D721Med (cell line): ENCODE measurements around the gene EXOC6B.

Experiments used
- DNase-seq: peaks from one replicate; pipeline ENCODE4 v3.0.0; 2011; ENCODE audit warnings: low spot score; ENCODE audit not compliant: insufficient read length
- FAIRE-seq: peaks from 2 replicates; lab custom pipeline; 2011; peaks lifted over from hg19 to GRCh38; lab: Jason Lieb, UNC
- CTCF ChIP-seq: IDR thresholded peaks from 2 replicates; pipeline ENCODE4 v1.5.1; 2012; ENCODE audit warnings: mild to moderate bottlenecking, control low read depth; ENCODE audit not compliant: insufficient read depth; ENCODE audit errors: missing control alignments

EXOC6B gene

GRCh38 chr2:72821983-72822382 is 3.9 kb downstream of the EXOC6B start:
- FAIRE-seq, result no peak
- no peak for DNase-seq

GRCh38 chr2:72821118-72821517 is 4.7 kb downstream of the EXOC6B start:
- DNase-seq (no peak), FAIRE-seq (no peak)
- TF ChIP-seq CTCF, result no peak

More at GRCh38 chr2:72821983-72822382, 3.9 kb downstream of the EXOC6B start:
- TF ChIP-seq CTCF, result no peak

GRCh38 chr2:72819501-72819900 is 6.3 kb downstream of the EXOC6B start:
- FAIRE-seq (no peak), DNase-seq (no peak)
- no peak for TF ChIP-seq CTCF

GRCh38 chr2:72815655-72816278 is 10.1 kb downstream of the EXOC6B start:
- no peak for TF ChIP-seq CTCF
- FAIRE-seq (no peak), DNase-seq (no peak)

GRCh38 chr2:72813841-72814240 is 12.0 kb downstream of the EXOC6B start:
- no peak for TF ChIP-seq CTCF
- FAIRE-seq, result no peak
- DNase-seq, result no peak

- DNase-seq, result no peak
- FAIRE-seq, result no peak
- TF ChIP-seq CTCF, result no peak
Measured at GRCh38 chr2:72810165-72810564, 15.7 kb downstream of the EXOC6B start.

GRCh38 chr2:72809095-72809494 is 16.7 kb downstream of the EXOC6B start:
- DNase-seq, result no peak
- FAIRE-seq, result no peak
- TF ChIP-seq CTCF, result no peak
